LoVo (cell line): ENCODE data around the gene SLC1A2.

ENCODE experiments used
- DNase-seq: peaks from one replicate; pipeline ENCODE4 v3.0.0-alpha.2; 2016; ENCODE audit warnings: low spot score

Gene SLC1A2

DNA sequence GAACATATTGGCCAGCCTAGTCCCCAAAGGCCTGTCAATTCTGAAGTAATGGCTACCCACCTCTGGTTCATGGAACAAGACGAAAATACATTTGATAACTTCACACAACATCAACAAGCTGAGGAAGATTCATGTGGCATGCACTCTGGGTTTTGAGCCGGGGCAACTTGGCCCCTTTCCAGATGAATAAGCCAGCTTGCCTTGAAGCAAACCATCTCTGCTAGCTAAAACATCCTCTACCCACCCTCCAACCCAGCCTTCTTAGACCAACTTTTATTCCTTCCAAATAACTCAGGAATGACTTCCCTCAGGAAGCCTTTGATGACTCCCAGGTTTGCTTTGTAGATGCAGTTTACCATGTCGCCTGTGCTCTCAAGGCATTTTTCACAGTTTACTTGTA is 94.4 kb downstream of the SLC1A2 start:
- DNase-seq: no peak

DNA sequence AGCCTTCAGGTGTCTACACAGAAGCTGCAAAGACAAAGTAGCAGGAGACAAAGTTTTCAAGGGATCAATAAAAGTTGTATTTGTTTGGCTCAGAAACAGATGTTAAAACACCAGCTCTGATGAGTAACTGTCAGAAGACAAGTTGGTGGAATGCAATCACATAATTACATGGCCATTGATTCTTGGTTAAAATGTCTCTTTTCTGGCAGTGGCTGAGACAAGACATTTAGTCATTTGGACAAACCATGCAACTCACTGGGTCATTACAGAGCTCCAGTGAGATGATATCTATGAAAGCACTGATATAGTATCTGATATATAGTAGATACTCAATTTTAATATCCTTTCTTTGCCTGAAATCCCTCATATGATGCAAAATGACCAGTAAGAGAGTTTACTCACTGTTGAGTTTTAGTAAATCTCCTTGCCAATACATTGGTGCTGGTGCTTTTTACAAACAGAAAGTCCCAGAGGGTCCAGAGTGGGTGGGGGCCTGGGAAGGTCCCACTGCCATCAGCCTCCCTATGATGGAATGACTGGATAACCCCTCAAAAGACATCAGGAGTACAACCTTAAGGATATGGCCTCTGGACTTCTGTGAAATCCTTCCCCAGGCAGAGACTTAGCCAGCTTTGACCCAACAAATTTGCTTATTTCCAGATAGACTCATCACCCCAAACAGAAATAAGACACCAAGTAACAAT is 95.0 kb downstream of the SLC1A2 start:
- DNase-seq: no peak

DNA sequence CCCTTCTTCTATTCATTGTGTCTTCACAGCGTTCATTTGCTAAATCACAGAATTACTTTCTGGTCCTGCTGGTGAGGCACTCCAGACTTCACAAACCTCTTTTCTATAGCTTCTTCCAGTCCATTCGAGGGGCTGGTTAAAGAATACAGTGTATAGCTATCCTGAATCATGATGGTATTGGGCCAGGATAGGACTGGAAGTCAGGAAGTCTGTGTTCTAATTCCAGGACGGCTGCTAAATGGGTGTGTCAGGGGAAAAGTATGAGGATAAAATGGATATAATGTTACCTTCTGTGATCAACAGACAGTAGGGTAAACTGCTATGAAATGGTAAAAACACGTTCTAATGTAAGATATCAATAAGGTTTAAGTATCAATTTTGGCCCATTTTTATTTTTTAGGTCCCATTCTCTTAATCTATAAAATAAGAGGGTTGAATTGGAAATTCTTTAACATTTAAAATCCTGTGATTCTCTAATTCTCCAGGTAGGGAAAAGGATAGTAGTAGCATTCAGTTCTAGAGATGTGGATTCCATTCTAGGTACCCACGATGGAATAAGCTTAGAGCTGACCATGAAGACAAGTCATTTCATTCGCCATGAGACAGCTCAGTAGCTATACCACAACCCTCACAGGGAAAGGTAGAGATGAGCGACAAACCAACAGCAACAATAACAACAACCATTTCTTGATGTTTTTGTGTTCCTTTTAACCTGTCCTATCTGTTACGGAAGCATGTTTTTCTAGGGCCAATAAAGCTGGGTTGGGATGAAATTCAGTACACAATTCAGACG is 96.1 kb downstream of the SLC1A2 start:
- DNase-seq: no peak

DNA sequence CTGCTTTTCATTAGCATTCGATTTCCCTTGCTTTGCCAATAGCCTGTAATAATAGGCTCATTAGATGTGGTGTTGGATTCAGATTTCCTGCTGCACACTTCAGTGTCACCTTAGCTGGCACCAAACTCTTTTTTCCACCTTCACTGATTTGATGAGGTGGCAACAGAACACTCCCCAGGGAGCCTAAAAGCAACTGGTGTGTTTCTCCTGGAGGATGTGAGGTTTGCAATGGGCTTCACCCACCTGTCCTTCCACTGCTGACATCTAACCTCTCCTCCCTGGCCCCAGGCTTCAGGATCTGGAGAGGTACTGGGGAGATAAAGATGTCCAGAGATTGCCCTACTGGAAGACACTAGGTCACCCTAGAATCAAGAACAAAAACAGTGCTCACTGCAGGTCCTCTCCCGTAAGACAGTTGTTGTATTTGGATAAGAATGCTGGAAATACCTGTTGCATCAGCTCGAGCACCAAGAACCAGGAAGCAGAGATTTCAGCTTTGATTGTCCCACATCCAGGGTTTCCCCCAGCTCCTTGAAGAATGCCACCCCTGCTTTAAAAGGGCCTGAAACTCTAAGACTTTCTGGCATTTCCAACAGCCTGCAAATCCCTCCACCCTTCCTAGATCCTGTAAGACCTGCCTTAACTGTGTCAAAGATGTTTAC is 96.9 kb downstream of the SLC1A2 start:
- no peak for DNase-seq

DNA sequence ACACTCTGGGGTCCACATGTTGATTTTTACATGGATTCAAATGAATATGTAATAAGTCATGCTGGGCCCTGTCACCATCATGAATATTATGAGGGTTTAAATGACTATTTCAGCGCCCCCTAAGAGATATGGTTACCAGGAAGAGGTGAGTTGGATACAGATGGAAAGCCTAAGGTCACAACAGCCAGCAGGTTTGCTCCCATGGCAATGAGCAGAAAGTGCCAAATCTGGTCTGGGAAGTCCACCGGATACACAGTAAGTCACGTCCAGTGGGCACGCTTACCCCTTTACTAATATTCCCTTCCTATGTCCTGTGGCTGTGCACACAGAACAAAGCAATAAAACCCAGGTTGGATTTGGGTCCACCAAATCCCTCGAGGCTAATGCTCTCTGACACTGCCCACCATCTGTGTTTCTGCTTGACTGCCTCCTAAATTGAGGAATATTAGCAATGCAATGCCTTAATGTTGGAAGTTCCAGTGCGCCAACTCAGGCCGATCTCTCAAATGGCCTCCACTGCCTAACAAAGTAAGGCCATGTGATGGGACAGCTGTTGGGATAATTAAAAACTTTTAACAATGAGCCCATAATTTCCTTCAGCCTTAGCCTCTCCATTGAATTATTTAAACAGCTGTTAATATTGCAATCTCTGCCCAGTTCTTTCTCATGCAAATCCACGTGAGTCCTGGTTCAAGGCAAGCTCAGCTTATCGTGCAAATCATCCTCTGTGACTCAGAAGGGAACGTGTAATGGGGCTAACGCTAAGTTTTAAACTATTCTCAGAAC is 97.6 kb downstream of the SLC1A2 start:
- no peak for DNase-seq

DNA sequence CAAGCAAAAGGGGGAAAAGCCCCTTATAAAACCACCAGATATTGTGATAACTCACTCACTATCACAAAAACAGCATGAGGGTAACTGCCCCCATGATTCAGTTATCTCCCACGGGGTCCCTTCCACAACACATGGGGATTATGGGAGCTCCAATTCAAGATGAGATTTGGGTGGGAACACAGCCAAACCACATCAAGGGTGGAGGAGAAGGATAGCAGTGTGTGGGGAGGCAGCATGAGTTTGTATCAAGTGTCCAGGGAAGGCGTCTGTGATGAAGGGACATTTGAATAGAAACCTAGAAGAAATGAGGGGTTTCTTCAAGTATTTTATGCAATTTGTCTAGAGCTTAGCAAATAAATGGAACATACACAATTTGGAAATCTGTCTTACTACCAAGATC is 98.2 kb downstream of the SLC1A2 start:
- no peak for DNase-seq

DNA sequence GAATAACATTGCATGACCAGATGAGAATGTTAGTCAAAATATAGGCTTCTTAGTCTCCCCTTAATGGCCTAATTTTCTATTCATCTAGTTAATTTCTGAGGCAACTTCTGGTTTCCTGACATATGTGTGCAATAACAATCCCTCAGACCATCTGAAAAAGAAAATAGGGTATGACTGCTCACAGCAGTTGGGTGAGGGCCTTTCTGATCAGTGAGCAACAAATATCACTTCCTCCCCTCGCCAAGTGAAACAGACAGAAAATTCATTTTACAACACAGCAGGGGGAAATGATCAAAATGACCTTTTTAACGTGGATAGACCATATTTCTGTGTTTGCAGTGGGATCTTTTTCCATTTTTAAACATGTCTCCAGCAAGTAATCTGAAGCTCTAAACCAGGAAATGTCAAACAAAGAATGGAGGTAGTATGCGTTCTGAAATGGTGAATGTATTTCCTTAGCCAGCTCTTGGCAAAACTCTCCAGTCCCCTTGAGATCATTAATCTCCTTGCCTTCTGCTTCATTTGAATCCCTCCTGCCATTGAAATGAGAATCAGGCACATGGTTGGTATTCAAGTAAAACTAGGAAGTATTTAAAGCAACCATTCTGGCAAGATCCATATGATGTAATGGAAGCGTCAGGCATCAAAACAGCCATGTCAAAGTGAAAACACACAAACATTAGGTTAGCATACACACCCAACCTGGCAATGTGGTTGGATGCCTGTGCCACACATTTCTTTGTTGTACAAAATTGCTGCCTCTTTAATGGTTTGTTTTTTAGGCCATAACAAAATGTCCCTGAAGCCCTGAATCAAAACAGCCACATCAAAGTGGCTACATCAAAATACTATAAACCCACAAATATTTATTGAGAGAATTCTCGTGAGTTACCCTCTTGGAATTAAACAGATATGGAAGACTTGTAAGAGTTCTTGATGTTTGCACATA is 100.1 kb downstream of the SLC1A2 start:
- DNase-seq: peak; percentile 42

DNA sequence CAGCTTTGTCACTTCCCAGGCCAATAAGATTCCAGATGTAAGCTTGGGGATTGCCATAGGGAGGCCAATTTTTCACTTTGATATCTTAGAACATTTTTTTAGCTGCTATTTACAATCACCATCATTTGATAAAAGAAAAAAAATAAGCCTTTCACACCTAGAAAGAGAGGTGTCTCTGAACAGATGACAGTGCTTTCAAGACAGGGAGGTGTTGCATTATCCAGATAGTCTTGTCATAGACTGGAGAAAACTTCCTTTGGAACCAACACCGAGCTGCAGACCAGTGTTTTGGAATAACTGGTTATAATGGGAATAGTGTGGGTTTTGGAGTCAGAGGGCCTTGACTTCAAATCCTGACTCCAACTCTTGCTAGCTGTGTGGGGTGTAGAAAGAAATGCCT is 101.0 kb downstream of the SLC1A2 start:
- no peak for DNase-seq

DNA sequence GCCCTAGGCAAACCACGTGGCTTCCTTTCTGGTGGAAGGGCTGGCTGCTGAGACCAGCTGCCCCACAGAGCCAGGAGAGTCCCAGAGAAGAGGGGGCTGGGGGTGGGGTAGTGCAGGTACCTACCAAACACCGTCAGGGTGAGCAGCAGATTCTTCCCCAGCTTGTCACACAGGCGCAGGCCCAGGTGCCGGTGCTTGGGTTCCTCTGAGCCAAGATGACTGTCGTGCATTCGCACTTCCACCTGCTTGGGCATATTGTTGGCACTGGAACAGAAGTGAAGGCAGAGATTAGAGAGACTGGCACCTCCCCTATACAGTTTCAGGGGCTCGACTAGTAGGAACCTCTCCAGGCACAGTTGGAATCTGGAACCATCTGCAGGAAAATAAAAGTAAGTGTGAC is 102.1 kb downstream of the SLC1A2 start:
- DNase-seq: no peak

DNA sequence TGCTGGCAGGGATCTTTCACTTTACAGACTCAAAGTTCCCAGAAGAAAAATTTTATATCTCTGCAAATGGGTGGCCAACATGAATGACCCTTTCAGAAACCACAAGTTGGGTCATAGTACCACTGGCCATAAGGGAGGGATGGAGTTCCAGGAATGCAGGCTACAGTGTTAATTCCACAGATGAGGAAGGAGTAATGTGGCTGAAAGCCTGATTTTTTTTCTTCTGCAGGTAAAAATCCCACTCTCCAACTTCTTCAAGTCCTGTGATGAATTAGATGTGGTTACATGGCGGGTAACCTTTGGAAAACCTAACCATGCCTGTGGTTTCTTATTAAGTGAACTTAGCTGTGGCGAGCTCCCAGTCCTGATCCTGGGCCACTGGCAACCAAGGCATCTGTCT is 103.2 kb downstream of the SLC1A2 start:
- DNase-seq: no peak

DNA sequence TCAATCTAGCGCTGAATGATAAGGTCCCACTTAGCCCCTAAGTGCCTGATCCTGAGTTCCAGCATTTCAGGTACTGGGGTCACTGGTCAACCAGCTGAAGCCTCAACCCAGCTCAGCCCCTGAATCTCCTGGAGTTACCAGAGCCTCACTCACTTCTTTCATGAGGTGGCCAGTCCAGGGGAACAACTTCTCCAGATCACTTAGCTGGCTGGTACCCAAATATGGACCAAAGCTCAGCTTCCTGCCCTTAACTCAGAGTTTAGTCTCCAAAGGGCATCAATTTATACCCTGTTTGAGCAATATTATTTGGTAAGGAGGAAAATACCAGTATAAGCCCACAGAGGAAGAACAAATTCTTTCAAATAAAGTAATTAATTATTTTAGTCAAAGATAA is 105.6 kb downstream of the SLC1A2 start:
- no peak for DNase-seq

DNA sequence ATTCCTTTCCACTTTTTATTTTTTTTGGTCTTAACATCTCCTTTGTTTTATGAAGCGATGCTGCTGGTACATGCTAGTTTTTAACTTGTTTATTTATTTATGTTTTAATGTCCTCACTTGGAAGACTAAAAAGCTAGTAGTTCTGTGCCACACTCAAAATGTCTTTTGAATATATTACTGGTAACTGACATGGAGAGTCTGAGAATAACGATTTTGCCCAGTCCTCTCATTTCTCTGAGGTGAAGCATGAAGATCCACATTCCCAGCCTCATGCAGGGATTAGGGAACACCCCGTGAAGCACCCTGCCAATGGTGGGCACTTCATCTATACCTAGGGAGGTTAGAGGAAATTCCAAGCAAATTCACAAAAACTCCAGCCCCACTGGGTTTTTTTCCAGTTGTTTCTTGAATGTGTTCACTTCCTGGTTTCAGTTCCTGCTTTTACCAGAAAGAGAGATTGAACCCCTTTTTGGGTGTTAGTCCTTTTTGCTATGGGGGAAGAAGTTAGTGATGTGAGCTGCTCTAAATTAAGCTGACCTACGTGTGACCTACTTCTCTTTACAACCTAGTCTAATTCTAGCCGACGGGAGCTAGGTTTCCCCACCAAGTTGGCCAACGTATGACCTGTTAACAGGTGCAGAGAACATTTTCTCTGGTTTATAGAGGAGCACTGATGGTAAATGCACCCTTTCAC is 106.1 kb downstream of the SLC1A2 start:
- DNase-seq: no peak

DNA sequence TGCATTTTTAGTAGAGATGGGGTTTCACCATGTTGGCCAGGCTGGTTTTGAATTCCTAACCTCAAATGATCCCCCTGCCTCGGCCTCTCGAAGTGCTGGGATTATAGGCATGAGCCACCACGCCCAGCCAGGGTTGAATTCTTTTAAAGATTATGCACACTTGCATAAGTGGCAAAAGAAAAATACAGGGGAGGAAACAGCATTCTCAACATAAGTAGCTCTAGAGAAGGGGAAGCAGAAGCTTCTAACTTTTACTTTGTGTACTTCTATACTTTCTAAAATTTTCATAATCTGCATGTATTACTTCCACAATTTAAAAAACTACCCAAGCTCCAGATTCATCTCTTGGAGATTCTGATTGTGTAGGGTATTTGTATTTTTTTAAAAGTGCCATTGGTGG is 108.0 kb downstream of the SLC1A2 start:
- DNase-seq: no peak

DNA sequence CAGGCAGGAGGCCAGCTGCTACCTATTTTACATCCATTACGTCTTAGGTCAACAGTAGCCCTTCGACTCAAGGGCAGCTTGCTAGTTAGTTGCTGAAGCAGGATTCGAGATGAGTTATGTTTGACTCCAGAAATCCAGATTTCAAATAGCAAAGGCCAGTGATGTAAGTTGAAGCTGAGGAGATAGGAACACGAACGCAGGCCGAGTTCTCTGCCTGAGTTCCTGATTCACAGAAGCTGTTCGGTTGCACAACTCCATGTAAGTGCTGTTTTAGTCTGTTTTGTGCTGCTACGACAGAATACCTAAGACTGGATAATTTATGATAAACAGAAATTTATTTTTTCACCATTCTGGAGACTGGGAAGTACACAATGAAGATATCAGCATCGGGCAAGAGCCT is 111.2 kb downstream of the SLC1A2 start:
- DNase-seq: no peak

DNA sequence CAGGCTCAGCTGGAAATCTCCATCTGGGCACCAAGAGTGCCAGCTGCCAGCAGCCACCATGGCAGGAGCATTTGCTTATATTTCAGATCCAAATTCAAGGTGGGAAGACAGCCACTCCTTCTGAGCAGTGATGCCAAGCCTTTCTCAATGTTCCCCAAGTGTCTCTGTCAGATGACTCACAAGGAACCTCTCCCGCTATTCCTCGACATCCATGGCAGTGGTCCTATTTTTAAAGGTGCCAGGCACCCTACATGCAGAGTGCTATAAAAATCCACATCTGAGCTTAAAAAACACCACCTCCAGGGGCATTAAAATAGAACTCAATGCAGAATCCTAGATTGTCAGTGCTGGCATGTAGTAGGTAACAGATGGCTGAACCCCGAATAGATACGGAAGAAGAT is 112.1 kb downstream of the SLC1A2 start:
- DNase-seq: no peak

DNA sequence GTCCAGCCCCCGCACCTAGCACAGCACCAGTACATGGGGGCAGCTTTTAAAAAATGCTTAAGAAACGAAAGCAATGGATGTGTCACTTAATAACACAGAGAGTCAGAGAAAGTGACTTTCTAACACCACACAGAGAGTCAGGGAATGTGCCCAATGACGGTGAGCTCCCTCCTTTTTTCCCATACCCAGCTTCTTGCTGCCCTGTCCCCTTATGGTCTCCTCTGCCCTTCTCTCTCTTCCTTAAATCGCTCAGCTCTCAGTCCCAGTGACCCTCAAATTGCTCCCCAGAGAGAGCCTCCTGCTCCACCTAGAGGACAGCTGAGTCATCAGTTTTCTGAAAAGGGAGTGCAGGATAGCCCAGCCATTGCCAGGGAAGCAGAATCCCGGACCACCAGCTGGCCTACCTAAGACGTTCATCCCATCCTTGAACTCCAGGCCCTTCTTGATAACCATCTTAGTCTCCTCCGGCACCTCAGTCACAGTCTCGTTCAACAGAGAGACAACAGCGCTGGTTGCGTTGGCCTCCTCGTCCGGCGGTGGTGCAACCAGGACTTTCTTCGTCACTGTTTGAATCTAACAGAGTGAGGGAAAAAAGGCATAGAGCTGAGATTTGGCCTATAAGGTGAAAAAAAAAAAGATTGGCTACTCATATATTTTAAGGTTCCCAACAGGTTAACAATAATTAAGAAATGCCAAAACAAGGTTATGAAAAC is 113.5 kb downstream of the SLC1A2 start:
- no peak for DNase-seq

DNA sequence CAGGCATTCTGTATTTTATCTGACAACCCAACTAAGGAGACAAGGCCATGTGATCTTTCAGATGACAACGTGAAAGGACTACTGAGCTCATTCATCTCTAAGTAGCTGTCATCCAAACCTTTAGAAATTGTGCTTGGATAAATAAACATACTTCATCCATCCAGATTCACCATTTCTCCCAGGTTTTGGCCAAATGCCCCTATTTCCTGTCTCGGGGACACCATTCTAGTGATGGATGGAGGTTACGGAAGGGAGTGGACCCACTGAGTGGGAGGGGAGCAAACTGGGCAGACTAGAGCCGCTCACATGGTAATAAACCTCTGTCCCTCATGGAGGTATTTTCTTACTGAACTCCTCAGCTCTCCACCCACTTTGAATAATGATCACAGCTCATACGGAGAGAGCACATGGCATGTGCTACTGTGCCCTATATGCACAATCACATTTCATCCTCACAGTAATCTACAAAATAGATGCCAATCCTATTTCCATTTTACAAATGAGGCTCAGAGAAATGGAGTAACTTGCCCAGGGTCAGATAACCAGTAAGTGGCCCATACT is 114.4 kb downstream of the SLC1A2 start:
- DNase-seq: no peak

DNA sequence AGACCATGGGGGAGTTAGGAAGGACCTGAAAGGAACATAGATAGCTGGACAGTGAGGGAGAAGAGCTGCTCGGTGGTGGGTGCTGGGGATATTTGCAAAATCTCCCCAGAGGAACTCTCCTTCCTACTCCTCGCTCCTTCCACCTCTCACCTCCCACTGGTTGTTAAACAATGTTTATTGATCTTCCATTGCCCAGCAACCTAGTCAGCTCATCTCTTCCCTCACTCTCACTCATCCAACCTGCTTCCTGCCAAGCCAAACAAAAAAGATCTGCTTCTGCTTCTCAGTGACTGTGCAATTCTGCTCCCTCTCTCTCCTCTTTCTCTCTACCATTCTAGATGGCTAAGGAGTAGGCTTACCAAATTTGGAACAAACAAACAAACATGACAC is 115.0 kb downstream of the SLC1A2 start:
- no peak for DNase-seq

DNA sequence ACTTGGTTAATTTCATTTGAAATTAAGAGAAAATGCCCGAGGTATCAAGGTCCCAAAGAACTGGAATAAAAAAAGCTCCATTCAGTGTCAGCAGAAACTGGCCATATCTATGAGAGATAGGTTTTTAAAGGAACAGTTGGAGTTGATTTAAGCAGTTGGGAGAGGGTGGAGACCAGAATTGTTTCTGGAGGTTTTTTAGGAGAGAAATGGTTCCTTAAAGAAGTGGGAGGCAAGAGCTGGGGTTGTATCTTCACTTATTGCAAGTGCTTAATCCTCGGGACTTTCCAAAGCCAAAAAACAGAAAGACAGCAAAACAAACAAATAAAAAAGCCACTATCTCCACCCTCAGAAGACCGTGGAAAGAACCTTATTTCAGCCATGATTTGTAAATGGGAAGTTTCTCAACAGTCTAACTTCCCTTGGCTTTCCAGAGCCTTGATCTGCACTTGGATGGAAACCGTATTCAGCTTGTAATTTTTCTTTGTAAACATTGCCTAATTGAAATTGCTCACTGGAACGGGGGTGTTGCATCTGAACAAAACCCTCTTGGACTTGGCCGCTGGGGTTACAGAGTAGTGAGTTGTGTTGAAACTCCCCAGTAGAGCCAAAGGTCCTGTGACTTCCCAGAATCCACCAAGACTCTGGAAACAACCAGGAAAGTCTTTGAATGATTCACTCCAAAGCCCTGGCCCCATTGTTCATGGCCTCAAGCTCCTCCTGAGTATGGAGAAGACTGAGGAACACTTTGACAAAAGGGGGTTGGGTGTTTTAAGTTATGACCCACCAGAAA is 115.6 kb downstream of the SLC1A2 start:
- DNase-seq: no peak
